Frontal cortex (tissue), 4 donors: Measurements from ENCODE around the gene ANKLE2. TPM values are rescaled to one million over a fixed set of nuclear protein-coding genes. Genes with fewer than 3 reads are reported as not detected.
A peak's percentile ranks its signal among the peaks of the same experiment; 100 is the strongest.
"Not testable (repeated sequence)": the region's sequence is repeated elsewhere in the genome, so short reads cannot be mapped to it uniquely, and the experiment has no call there.

Experiments used
- DNase-seq, 2 donors: peaks; one replicate each; pipeline ENCODE4 v3.0.0; 2012; ENCODE audit warnings: low spot score in 2 of 2
- FAIRE-seq: peaks from 2 replicates; lab custom pipeline; 2012; peaks lifted over from hg19 to GRCh38; lab: Jason Lieb, UNC
- total RNA-seq: library from RNA; depleted of rRNA; stranded (reverse); fragments of >200 nt; gene quantifications from one replicate; pipeline ENCODE4 v1.2.3, GENCODE V29; 2014
- donor health status: control.
- donor health status: control.
- donor health status: control.

Gene ANKLE2
- total RNA-seq, 1 donor from 2014 or later = 44.8 TPM

- no peak for FAIRE-seq
Observed at GRCh38 chr12:132779781-132780353, 18.2 kb upstream of the ANKLE2 start.

GRCh38 chr12:132777614-132778013 lies 16.0 kb upstream of the ANKLE2 start:
- no peak for DNase-seq
- FAIRE-seq = no peak

More at GRCh38 chr12:132779781-132780353, 18.2 kb upstream of the ANKLE2 start:
- no peak for DNase-seq

GRCh38 chr12:132776816-132777568 lies 15.4 kb upstream of the ANKLE2 start:
- no peak for FAIRE-seq
- DNase-seq = peak in 1 of 2 donors; percentile 57

- FAIRE-seq, DNase-seq: not testable (repeated sequence)
Observed at GRCh38 chr12:132776230-132776625, 14.6 kb upstream of the ANKLE2 start.

GRCh38 chr12:132775502-132776229 lies 14.0 kb upstream of the ANKLE2 start:
- DNase-seq = no peak
- FAIRE-seq = no peak

GRCh38 chr12:132774646-132775275 lies 13.1 kb upstream of the ANKLE2 start:
- DNase-seq (peak in 1 of 2 donors; percentile 59), FAIRE-seq (no peak)

GRCh38 chr12:132774159-132774558 lies 12.5 kb upstream of the ANKLE2 start:
- no peak for FAIRE-seq
- DNase-seq = no peak

GRCh38 chr12:132773077-132773955 lies 11.7 kb upstream of the ANKLE2 start:
- DNase-seq = no peak
- FAIRE-seq = no peak

- DNase-seq = no peak
- FAIRE-seq = no peak
Observed at GRCh38 chr12:132772606-132773005, 11.0 kb upstream of the ANKLE2 start.

GRCh38 chr12:132771126-132771838 lies 9.7 kb upstream of the ANKLE2 start:
- DNase-seq (no peak), FAIRE-seq (no peak)

GRCh38 chr12:132766380-132767085 lies 4.9 kb upstream of the ANKLE2 start:
- no peak for FAIRE-seq
- no peak for DNase-seq

GRCh38 chr12:132765361-132765760 lies 3.7 kb upstream of the ANKLE2 start:
- DNase-seq (no peak), FAIRE-seq (no peak)

- DNase-seq = no peak
- FAIRE-seq = no peak
Observed at GRCh38 chr12:132764231-132764630, 2.6 kb upstream of the ANKLE2 start.

GRCh38 chr12:132761921-132762583 lies 420 bp upstream of the ANKLE2 start:
- DNase-seq (peak; percentile 94 to 96), FAIRE-seq (no peak)

- no peak for DNase-seq
- FAIRE-seq = no peak
Observed at GRCh38 chr12:132759359-132759758, 2.3 kb downstream of the ANKLE2 start.

- DNase-seq, FAIRE-seq: not testable (repeated sequence)
Observed at GRCh38 chr12:132758825-132759224, 2.8 kb downstream of the ANKLE2 start.

GRCh38 chr12:132754160-132754932 lies 7.3 kb downstream of the ANKLE2 start:
- DNase-seq = no peak
- FAIRE-seq = no peak
